IPS-18a (cell line): ENCODE results near the gene TNF.

Source experiments
- H3K27ac ChIP-seq: one replicate; pipeline ENCODE4 v1.5.1; 2013; ENCODE audit warnings: low read length
- H3K27me3 ChIP-seq: one replicate; pipeline ENCODE4 v1.6.1; 2013; ENCODE audit warnings: mild to moderate bottlenecking, low read length; ENCODE audit not compliant: control insufficient read depth, insufficient read depth
- H3K36me3 ChIP-seq: one replicate; pipeline ENCODE4 v1.6.1; 2013; ENCODE audit warnings: low read depth, low read length; ENCODE audit not compliant: control insufficient read depth
- H3K4me1 ChIP-seq: one replicate; pipeline ENCODE4 v1.6.1; 2013; ENCODE audit warnings: low read depth, low read length; ENCODE audit not compliant: control insufficient read depth
- H3K4me3 ChIP-seq: one replicate; pipeline ENCODE4 v1.5.1; 2013; ENCODE audit warnings: low read length
- H3K9ac ChIP-seq: one replicate; pipeline ENCODE4 v1.6.1; 2013; ENCODE audit warnings: mild to moderate bottlenecking, low read length, moderate library complexity
- H3K9me3 ChIP-seq: one replicate; pipeline ENCODE4 v1.6.1; 2013; ENCODE audit warnings: low read depth, low read length; ENCODE audit not compliant: control insufficient read depth

Gene TNF

GRCh38 chr6:31626952-31627351 is 51.6 kb downstream of the TNF start:
- H3K36me3 ChIP-seq, result peaks cover 98% of the 10 kb centered on the region

GRCh38 chr6:31627690-31628287 is 52.4 kb downstream of the TNF start:
- no peaks in the 10 kb centered on the region for H3K9me3 ChIP-seq
- peaks cover 97% of the 10 kb centered on the region for H3K36me3 ChIP-seq
- no peak overlapping the region for H3K9ac ChIP-seq
- H3K4me3 ChIP-seq, result no peak overlapping the region
- no peak overlapping the region for H3K27ac ChIP-seq
- no peaks in the 10 kb centered on the region for H3K27me3 ChIP-seq
- no peaks in the 10 kb centered on the region for H3K4me1 ChIP-seq

More at GRCh38 chr6:31626952-31627351, 51.6 kb downstream of the TNF start:
- Histone ChIP-seq H3K4me3 (no peak overlapping the region), H3K27ac (no peak overlapping the region), H3K9ac (no peak overlapping the region), H3K4me1 (peaks cover 4% of the 10 kb centered on the region), H3K27me3 (no peaks in the 10 kb centered on the region), H3K9me3 (no peaks in the 10 kb centered on the region)
